ENCODE measurements around the gene OPA1.
"Not testable (repeated sequence)": the region's sequence is repeated elsewhere in the genome, so short reads cannot be mapped to it uniquely, and the experiment has no call there.

The OPA1 gene

DNA sequence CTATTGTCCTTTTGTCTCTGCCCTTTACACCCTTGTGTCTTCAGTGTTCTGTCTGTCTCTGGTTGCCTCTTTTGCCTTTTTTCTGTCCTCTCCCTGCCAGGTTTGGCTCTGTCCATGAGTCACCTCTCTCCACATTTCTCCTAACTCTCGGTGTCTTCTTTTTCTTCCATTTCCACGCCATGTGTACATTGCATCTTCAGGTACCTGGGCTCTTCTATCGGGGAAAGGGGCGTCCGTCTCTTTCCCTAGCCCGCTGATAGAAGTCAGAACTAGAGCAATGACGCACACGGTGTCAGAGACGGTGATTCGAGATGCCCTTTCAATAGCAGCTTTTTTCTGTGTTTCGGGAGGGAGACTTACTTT lies 641 bp downstream of the OPA1 start:
- peak; percentile 38 for DNase-seq

DNA sequence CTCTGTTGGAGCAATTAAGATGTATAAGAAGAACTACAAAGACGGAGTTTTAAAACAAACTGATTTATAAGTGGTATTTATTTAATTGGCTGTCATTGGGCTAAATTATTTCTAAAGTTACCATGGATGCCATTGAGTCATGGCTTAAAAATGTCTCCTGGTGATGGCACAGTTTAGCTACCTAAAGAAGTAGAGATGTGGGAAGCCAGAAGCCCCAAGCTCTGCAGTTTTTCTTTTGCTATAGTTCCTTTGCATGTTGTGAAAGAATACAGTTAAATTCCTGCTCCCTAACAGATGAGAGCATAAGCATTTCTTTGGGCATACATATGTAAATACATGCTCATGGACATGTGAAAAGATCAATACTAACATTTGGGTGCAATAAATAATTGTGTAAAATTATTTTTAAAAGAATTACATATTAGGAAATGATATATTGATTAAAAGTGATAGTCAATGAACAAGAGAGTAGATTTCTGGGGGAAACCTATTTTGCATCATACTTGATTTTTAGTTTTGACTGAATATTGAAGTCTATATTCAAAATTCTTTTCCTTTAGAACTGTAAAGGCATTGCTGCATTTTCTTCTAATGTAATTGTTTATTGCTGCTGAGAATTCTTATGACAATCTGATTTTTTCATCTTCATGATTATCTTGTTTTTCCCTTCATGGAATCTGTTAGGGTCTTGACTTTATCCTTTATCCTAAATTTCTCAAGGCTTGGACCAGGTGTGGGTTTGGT lies 2.1 kb downstream of the OPA1 start:
- no peak for DNase-seq

- no peak for DNase-seq
These were observed 3.0 kb downstream of the OPA1 start for GRCh38 chr3:193595939-193596487.

DNA sequence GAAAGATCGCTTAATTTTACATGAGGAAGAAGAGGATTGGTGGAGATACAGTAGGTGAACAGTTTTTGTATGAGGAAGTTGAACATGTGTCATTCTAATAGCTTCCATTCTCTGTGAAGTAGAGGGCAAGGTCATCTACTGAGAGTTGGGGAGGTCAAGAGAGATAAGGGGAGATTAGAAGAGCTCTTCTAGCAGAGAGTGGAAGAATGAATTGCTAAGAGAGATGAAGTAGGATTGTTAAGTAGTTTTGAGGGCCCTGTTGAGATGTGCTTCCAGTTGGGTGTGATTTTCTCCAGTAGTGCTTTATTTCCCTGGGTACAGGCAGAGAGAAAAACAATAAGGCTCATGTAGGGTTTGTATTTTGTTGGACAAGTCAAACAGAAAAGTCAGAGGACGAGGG lies 5.2 kb downstream of the OPA1 start:
- no peak for DNase-seq

DNA sequence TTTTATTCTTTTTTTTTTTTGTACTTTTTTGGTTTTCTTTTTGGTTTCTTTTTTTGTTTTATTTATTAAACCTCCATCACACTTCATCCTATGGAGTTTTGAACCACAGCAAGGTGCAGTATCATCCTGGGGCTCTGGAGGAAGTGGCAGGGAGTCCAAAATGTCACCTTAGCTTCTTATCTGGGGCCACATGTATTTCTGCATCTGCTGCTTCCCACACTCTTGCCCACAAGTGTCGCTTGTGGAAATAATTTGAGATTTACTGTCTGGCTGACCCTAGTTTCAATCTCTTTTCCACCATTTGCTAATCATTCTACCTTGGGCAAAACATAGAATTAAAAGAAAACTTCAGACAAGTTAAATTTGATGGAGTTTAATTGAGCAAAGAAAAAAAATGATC lies 6.4 kb downstream of the OPA1 start:
- DNase-seq, result no peak

DNA sequence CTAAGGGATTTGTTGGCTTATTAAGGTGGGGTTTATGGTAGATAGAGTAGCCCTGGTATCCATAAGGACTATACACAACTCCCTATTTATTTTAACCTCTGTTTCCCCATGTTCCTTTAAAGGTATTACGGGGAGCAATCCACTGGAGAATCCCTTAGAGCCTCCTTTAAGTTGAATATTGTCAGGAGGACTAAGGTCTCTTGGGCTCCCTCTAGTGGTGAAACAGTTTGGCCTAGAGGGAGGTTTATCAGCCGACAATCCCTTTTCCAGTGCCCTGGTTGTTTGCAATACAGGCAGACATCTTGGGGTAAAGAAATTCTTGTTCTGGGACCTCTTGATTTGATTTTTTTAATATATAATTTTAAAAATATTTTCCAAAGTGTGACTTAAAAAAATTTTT lies 12.9 kb downstream of the OPA1 start:
- DNase-seq, result peak; percentile 3

- not testable (repeated sequence) for DNase-seq
These were observed 13.9 kb downstream of the OPA1 start for GRCh38 chr3:193606892-193607291.

DNA sequence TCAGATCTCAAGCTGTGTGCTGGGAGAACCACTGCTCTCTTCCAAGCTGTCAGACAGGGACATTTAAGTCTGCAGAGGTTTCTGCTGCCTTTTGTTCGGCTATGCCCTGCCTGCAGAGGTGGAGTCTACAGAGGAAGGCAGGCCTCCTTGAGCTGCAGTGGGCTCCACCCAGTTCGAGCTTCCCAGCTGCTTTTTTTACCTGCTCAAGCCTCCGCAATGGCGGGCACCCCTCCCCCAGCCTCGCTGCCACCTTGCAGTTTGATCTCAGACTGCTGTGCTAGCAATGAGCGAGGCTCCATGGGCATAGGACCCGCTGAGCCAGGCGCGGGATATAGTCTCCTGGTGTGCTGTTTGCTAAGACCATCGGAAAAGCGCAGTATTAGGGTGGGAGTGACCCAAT lies 17.5 kb downstream of the OPA1 start:
- DNase-seq, result not testable (repeated sequence)

DNA sequence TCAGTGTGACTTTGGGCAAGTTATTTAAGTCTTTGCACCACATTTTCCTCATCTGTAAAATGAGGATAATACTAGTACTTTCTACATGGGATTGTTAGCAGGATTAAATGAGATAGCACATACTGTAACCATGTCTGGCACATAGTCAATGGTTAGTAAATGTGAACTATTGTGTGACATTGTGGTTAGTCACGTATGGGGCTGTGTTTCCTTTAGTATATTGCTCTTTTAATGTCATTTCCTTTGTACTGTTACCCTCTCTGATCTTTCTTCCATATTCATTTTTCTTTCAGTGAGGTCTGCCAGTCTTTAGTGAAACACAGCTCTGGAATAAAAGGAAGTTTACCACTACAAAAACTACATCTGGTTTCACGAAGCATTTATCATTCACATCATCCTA lies 21.4 kb downstream of the OPA1 start:
- no peak for DNase-seq

DNA sequence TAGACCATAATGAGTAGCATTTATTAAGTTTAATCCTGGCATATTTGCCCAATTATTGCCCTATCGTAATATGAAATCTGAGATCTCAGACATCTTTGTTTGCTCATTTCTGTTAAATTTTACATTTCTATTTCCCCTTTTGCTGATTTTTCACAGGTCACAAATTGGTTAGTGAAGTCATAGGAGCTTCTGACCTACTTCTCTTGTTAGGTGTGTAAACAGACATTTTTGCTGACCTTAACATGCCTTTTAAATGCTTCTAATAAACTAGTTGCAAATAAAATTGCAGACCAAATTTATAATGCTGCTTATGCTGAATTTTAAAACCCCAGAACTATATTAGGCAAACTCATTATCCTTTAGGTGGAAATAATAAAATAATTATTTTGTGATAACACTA lies 24.6 kb downstream of the OPA1 start:
- DNase-seq, result no peak

DNA sequence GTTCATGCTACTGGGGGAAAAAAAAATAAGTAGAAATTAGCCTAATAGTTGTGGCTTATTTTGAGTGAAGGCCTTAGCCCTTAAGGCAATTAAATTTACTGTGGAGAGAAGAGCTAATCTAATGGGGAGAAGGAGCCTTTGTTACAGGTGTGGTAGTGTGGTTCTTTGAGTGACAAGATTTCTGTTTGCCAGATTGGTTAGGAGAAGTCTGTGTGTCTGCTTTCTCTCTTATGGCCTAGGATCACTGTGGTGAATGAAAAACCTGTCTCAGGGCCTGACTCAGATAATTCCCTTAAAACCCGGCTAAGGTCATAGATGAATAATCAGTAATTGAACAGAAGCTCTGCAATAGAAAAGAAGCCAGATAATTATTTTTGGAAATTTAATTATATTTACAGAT lies 27.0 kb downstream of the OPA1 start:
- DNase-seq, result no peak

DNA sequence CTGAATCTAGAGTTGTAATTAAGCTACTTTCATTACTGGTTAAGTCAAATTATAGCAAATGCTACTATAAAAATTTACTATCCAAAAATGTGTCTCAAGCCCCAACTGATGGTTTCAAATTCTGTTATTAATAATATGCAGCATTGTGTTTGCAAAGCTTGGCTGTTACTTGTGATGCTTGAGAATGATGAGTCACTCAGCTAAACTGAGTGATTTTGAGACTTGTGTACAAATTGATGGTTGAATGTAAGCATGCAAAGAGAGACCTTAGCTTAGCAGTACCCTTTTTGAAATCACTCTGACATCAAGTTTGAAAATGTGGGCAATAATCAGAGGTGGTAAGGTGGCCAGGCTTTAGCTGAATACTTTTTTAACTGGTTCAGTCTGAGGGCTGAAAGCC lies 27.6 kb downstream of the OPA1 start:
- no peak for DNase-seq

- DNase-seq, result no peak
These were observed 28.1 kb downstream of the OPA1 start for GRCh38 chr3:193621127-193621526.

GRCh38 chr3:193630005-193630404 lies 37.0 kb downstream of the OPA1 start:
- no peak for DNase-seq

GRCh38 chr3:193637831-193638230 lies 44.8 kb downstream of the OPA1 start:
- DNase-seq, result no peak

- DNase-seq, result no peak
These were observed 45.8 kb downstream of the OPA1 start for GRCh38 chr3:193638833-193639232.

GRCh38 chr3:193640165-193640715 lies 47.2 kb downstream of the OPA1 start:
- no peak for DNase-seq

DNA sequence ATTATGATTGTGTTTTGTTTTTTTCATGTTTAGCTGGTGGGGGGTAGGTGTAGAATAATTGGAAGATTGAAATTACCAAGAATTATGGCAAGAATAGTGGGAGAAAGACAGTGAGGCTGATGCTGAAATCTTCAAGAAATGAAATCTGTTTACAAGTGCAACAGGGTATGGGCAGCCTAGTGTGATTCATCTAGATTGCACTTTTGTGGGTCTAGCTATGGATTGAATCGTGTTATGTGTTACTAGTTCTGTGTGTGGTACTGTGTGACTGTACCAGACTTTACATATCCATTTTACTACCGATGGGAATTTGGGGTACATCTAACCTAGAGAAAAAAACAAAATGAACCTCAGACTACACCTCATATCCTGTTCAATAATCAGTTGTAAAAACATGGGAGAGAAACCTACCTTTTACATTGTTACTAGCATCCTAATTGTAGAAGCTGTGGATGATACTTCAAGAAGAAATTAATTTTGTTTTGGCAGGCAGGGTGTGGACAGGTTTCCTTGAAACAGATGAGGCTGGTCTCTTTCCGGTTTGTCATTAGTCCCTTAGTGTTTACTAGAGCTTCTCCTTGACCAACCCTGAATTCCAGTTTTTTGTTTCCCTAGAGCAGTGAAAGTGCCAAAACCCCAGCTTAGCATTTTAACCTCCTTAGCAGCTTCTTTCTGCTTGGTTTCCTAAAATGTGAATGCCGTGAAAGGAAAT lies 47.9 kb downstream of the OPA1 start:
- no peak for DNase-seq

- DNase-seq, result no peak
These were observed 48.4 kb downstream of the OPA1 start for GRCh38 chr3:193641440-193641775.

- no peak for DNase-seq
These were observed 52.8 kb downstream of the OPA1 start for GRCh38 chr3:193645806-193646205.

- DNase-seq, result no peak
These were observed 55.6 kb downstream of the OPA1 start for GRCh38 chr3:193648542-193649076.

DNA sequence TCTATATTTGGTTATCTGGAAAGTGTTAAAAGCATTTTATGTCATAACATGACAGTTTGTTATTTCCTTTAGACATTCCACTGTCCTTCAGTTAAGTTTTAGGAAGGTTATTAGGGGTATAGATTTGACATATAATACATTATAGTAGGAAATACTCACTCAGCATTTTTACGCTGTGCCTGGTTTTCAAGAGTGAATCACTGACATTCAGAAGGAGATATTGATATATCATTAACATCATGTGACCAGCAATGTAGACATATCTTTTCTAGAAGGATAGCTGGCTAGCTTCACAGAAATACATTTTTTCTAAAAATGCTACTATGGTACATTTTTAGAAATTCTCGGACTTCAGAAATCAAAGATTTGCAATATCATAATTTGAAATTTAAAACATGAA lies 57.6 kb downstream of the OPA1 start:
- DNase-seq, result no peak

DNA sequence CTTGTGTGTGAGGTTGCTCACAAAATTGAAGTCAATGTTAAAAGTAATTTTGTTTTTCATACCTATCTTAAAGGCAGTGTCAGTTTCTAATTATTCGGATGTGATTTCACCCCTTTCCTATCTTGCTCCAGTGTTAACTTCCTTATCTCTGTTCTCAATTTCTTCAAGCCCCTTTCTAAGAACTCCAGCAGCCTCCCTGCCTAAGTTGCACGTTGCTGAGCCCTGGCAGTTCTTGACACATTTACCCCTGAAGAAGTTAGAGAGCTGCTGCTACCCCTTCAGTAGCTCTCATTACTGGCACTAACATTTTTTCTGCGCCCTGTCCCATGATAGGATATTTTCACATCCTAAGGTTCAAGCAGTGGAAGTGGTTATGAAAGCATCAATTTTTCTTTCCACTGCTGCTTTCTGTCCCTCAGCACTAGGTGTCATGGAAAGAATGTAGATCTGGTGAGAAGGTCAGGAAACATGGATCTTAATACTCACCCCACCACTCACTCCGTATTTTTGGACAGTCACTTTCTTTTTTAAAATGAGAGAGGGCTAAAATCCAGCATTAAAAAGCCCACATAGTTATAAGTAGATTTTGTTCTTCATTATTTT lies 62.9 kb downstream of the OPA1 start:
- no peak for DNase-seq

- no peak for DNase-seq
These were observed 63.4 kb downstream of the OPA1 start for GRCh38 chr3:193656445-193656844.
